Thymus (tissue), 11 donors: ENCODE results near the gene TGFBRAP1. TPM values are rescaled to one million over a fixed set of nuclear protein-coding genes. Genes with fewer than 3 reads are reported as not detected.

Source experiments
- DNase-seq, 9 donors: peaks; one replicate each; pipeline ENCODE4 v3.0.0-alpha.2; 2013; ENCODE audit warnings: low spot score in 9 of 9, low read depth in 6 of 9, missing footprints in 1 of 9
- H3K27ac ChIP-seq, 2 donors: one replicate each; pipeline ENCODE4 v1.5.1; 2013; ENCODE audit warnings: control low read depth in 1 of 2, low read depth in 1 of 2, low read length in 1 of 2, mild to moderate bottlenecking in 1 of 2, moderate library complexity in 1 of 2
- H3K27me3 ChIP-seq, 2 donors: one replicate each; pipeline ENCODE4 v1.5.1; 2013; ENCODE audit warnings: low read length in 1 of 2; ENCODE audit not compliant: control insufficient read depth in 2 of 2, insufficient read depth in 1 of 2
- H3K36me3 ChIP-seq, 2 donors: one replicate each; pipeline ENCODE4 v1.5.1; 2013; ENCODE audit warnings: low read length in 1 of 2, mild to moderate bottlenecking in 1 of 2, moderate library complexity in 1 of 2; ENCODE audit not compliant: control insufficient read depth in 2 of 2, insufficient read depth in 2 of 2
- H3K4me1 ChIP-seq, 2 donors: one replicate each; pipeline ENCODE4 v1.5.1; 2013; ENCODE audit warnings: low read length in 2 of 2; ENCODE audit not compliant: control insufficient read depth in 2 of 2, insufficient read depth in 2 of 2
- H3K4me3 ChIP-seq, 2 donors: one replicate each; pipeline ENCODE4 v1.5.1; 2013; ENCODE audit warnings: low read length in 2 of 2, control low read depth in 1 of 2, mild to moderate bottlenecking in 1 of 2
- H3K9me3 ChIP-seq, 2 donors: one replicate each; pipeline ENCODE4 v1.5.1; 2013; ENCODE audit warnings: low read length in 1 of 2, mild to moderate bottlenecking in 1 of 2; ENCODE audit not compliant: control insufficient read depth in 2 of 2, insufficient read depth in 1 of 2
- WGBS: extraction: QIAGEN DNeasy Blood & Tissue Kit; methylation state at CpG from one replicate; pipeline ENCODE4 v1.1.7; 2013; 5-methylcytosine and 5-hydroxymethylcytosine counted together
- polyA plus RNA-seq: library from polyadenylated mRNA; stranded (reverse); fragments of 200-250 nt; gene quantifications from one replicate; pipeline ENCODE4 v1.2.3, GENCODE V29; 2013
- total RNA-seq: library from RNA; stranded (reverse); fragments of 120-200 nt; gene quantifications from one replicate; pipeline ENCODE4 v1.2.4, GENCODE V29; 2013
- donor health status: healthy.

TGFBRAP1 gene
- total and polyA plus RNA-seq, 2 donors, result 6.1 to 7.3 TPM

DNA sequence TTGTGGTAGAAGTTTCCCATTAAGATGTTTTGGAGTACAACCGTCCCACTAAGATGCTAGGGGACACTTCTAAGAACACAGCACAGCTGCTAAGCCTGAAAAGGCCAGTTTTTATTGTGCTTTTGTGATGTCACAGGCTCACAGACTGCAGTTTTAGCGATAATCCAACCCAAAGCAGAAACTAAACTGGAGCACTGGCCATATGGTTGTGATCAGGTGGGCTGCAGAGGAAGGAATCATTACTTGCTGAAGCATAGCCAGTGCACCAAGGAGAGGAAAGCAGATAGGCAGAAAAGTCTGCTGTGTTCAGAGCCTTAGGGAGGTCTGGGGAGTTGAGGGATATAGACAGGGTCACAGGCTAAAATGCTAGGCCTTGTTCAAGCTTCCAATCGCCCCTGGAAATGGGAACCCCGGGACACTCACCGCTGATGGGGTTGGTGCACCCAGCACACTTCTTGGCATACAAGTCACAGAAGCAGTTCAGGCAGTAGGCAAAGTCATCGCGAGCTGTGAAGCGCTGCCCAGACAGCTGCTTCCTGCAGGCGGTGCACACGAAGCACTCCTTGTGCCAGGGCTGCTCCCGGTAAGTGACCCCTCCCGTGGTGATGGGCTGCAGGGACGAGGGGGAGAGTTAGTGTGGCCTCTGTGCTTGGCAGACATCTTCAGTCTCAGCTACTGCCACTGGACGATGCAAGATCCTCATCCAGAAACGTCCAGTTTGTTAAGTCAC is 33.5 kb upstream of the TGFBRAP1 start:
- Histone ChIP-seq H3K4me1 (peaks cover 22 to 54% of the 10 kb centered on the region in 2 donors), H3K27ac (peak overlapping the region in 1 of 2 donors; percentile 77), H3K27me3 (no peaks in the 10 kb centered on the region), H3K36me3 (peaks cover 27 to 79% of the 10 kb centered on the region in 2 donors), H3K9me3 (no peaks in the 10 kb centered on the region), H3K4me3 (no peak overlapping the region)
- peak in 2 of 9 donors; percentile 48 to 58 for DNase-seq
- WGBS, result 19% methylated on average over 15 of the region's 15 CpGs

DNA sequence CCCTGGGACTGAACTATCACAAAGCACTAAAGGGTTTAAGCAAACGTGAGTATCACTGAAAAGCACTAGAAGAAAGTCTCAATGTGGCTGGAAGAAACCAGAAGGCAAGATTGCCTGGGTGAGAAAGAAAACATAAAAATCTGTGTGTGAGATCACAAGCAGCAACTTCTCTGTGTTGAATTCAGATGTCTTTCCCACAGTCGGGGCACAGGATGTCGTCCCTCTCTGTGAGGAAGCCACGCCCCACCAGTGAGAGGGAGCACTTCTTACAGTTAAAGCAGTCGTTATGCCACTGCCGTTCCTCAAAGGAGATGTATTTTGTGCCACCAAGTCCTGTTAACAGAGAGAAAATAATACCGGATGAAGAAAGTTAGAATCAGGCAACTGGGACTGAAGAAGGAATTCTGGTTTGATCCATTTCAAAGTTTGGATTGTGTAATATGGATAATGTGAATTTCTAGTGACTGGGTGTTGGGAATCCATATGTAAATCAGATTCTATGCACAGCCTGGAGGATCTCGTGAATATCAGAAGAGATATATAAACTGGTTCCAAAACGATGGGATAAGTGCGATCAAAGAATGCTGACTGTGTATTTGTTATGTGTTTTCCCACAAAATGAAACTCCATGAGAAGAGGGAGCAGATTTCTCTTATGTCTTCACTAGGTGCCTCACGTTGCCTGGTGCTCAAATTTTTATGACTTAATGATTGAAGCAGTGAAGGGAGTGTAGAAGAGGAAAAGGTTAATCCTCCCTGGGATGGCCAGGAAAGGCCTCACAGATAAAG is 31.8 kb upstream of the TGFBRAP1 start:
- Histone ChIP-seq H3K27me3 (no peaks in the 10 kb centered on the region), H3K4me1 (peaks cover 22 to 54% of the 10 kb centered on the region in 2 donors), H3K36me3 (peaks cover 23 to 79% of the 10 kb centered on the region in 2 donors), H3K27ac (peak overlapping the region; percentile 80 to 83), H3K4me3 (no peak overlapping the region), H3K9me3 (peaks cover 1 to 4% of the 10 kb centered on the region in 2 donors)
- 25% methylated on average over 11 of the region's 11 CpGs for WGBS
- peak; percentile 55 to 94 (median 69) for DNase-seq

DNA sequence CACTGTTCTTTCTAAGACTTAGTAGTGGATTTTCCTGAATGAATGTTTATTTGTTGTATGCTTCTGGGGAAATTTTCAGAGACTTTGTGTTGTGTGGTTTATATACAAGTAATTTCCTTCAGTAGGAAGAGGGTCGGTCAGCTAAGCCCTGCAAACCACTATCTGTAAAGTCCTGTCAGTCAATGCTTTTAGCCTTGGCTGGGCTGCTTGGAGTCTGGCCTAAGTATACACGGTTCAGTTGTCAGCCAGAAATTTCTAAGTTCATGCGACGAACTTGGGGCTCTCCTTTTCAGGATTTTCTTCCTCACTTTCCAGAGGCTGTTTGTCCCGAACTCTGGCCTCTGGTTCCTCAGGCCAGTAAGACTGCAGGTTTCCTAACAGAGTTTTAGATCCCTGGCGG is 29.1 kb upstream of the TGFBRAP1 start:
- H3K4me1 ChIP-seq, result peaks cover 22 to 33% of the 10 kb centered on the region in 2 donors
- 95% methylated on average over 6 of the region's 6 CpGs for WGBS
- H3K27me3 ChIP-seq, result no peaks in the 10 kb centered on the region
- H3K4me3 ChIP-seq, result no peak overlapping the region
- peaks cover 2 to 7% of the 10 kb centered on the region in 2 donors for H3K9me3 ChIP-seq
- H3K36me3 ChIP-seq, result peaks cover 18 to 73% of the 10 kb centered on the region in 2 donors
- no peak overlapping the region for H3K27ac ChIP-seq
- no peak for DNase-seq

DNA sequence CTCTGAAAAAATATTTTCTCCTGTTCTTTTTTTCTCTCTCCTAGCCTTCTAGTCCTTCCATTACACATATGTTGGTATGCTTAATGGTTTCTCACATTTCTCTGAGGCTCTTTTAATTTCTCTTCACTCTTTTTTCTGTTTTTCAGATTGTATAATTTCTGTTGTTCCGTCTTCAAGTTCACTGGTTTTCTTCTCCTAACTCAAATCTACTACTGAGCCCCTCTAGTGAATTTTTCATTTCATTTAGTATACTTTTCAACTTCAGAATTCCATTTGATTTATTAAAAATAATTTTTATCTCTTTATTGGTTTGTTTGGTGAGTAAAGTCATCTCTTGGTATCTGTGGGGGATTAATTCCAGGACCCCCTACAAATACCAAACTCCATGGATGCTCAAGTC is 27.6 kb upstream of the TGFBRAP1 start:
- Histone ChIP-seq H3K27me3 (no peaks in the 10 kb centered on the region), H3K27ac (no peak overlapping the region), H3K4me3 (no peak overlapping the region), H3K36me3 (peaks cover 18 to 66% of the 10 kb centered on the region in 2 donors), H3K4me1 (peaks cover 12 to 19% of the 10 kb centered on the region in 2 donors), H3K9me3 (peaks cover 2 to 7% of the 10 kb centered on the region in 2 donors)
- WGBS, result 99% methylated on average over 1 of the region's 1 CpG
- no peak for DNase-seq

DNA sequence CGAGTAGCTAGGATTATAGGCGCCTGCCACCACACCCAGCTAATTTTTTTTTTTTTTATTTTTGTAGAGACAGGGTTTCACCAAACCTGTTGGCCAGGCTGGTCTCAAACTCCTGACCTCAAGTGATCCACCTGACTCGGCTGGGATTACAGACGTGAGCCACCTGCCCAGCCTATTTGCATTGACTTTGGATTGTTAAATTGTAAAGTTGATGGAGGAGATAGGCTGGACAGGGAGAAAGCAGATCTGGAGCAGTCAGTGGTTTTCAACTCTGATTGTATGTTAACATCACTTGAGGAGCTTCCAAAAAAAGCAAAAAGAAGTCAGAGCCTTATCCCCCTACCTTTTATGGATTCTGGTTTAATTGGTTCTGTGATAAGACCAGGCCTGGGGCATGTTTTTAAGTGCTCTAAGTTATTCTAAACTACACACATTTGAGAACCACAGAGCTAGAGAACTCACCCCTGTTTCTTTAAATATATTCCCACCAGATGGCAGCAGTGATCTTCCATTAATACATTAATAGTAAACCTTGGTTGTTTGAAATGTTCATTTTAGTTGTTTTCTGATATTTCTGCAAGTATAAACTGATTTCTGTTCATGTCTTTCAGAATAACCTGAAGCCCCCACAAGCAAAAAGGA is 15.3 kb upstream of the TGFBRAP1 start:
- peak in 4 of 9 donors; percentile 9 to 73 (median 46) for DNase-seq
- no peak overlapping the region for H3K27ac ChIP-seq
- H3K36me3 ChIP-seq, result peaks cover 32 to 83% of the 10 kb centered on the region in 2 donors
- 93% methylated on average over 4 of the region's 4 CpGs for WGBS
- H3K4me3 ChIP-seq, result no peak overlapping the region
- no peaks in the 10 kb centered on the region for H3K4me1 ChIP-seq
- no peaks in the 10 kb centered on the region for H3K27me3 ChIP-seq
- no peaks in the 10 kb centered on the region for H3K9me3 ChIP-seq

DNA sequence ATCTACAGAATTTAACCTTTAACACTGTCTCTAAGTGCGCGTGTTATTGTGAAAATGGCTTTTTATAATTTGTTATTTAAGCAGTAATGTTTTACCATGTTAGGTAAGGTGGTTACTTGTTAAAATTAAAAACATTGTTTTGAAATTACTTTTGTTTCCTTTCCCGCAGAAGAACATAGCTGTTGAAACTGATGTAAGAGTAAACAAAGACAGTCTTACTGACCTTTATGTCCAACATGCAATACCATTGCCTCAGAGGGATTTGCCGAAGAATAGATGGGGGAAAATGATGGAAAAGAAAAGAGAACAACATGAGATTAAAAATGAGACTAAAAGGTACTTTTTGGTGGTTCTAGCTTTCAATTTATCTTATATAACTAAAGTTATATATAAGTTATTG is 9.9 kb upstream of the TGFBRAP1 start:
- Histone ChIP-seq H3K9me3 (peaks cover 0 to 1% of the 10 kb centered on the region in 2 donors), H3K4me3 (no peak overlapping the region), H3K27ac (no peak overlapping the region), H3K36me3 (peaks cover 23 to 47% of the 10 kb centered on the region in 2 donors), H3K27me3 (no peaks in the 10 kb centered on the region), H3K4me1 (peaks cover 5 to 13% of the 10 kb centered on the region in 2 donors)
- DNase-seq, result no peak
- 97% methylated on average over 4 of the region's 4 CpGs for WGBS

DNA sequence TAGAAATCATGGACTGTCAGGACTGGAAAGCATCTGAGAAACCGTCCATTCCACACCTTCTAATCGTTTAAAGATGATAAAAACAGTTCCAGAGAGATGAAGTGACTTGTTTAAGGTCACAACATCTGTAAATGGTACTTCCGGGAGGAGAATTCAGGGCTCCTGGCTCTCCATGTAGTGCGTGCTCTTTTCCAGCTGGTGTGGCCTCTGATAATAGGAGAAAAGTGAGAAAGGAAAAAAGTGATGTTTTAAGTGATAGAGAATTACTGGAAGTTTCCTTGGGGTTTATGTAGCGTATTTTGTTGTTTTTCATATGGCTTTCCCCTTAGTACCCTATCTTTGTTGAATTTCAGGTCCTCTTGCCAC is 8.5 kb upstream of the TGFBRAP1 start:
- 14% methylated on average over 5 of the region's 5 CpGs for whole genome bisulfite sequencing
- H3K4me3 ChIP-seq, result peak overlapping the region; percentile 75 to 98
- peak in 2 of 9 donors; percentile 36 to 47 for DNase-seq
- H3K4me1 ChIP-seq, result peaks cover 5 to 13% of the 10 kb centered on the region in 2 donors
- H3K27ac ChIP-seq, result peak overlapping the region; percentile 93 to 98
- peaks cover 0 to 1% of the 10 kb centered on the region in 2 donors for H3K9me3 ChIP-seq
- no peaks in the 10 kb centered on the region for H3K27me3 ChIP-seq
- peaks cover 18 to 36% of the 10 kb centered on the region in 2 donors for H3K36me3 ChIP-seq

DNA sequence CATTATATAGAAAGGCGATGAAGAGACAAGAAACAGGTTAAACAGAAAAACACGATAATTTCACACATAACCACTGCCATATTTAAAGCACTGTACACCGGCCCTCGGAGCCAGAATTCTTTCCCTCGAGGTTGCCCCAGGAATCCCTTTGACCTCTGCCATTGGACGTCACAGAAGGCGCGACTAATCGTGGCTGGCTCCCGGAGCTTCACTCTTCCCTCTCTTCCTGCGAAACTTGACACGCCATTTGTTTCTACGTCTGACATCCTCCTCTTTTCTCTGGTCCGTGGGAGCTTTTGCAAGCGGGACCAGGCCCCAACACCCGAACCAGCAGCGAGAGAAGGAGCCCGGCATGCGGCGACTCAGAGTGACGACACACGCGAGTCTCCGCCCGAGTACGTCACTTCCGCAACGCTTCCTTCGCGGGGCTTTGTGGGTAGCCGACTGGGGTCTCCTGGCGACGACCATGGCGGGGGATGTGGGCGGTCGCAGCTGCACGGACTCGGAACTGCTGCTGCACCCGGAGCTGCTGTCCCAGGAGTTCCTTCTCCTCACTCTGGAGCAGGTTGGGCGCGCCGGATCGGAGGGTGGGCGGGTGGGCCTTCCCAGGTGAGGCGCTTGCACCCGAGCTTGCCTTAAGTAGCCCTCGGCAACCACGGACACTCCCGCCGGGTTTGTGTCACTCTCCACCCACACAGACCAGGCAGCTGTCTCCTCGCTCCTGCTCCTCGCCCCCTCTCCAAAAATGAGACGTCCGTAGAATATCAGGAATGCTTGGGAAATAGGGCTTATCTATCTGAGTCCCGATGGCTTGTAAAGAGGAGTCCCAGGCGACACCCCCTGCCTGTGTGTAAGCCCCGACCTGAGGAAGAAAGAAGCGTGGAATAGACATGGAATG is 7.8 kb upstream of the TGFBRAP1 start, which contains the start of gene C2orf49:
Gene C2orf49 (plus strand): TSS at position 419 of the 898 bp plus-strand sequence. CDS start 48 bp downstream, at position 467.
- peak within 1 kb of the TSS; percentile 93 to 98 for H3K27ac ChIP-seq
- H3K36me3 ChIP-seq, result peaks cover 15 to 32% of the 10 kb centered on the region in 2 donors
- peak within 1 kb of the TSS; percentile 75 to 98 for H3K4me3 ChIP-seq
- WGBS, result under 1% methylated on average over 58 of the region's 58 CpGs
- H3K4me1 ChIP-seq, result peaks cover 5 to 13% of the 10 kb centered on the region in 2 donors
- no peaks in the 10 kb centered on the region for H3K27me3 ChIP-seq
- peaks cover 0 to 1% of the 10 kb centered on the region in 2 donors for H3K9me3 ChIP-seq
- DNase-seq, result peak; percentile 86 to 96 (median 91)
